ENCODE data around the gene FMN2.

DNA sequence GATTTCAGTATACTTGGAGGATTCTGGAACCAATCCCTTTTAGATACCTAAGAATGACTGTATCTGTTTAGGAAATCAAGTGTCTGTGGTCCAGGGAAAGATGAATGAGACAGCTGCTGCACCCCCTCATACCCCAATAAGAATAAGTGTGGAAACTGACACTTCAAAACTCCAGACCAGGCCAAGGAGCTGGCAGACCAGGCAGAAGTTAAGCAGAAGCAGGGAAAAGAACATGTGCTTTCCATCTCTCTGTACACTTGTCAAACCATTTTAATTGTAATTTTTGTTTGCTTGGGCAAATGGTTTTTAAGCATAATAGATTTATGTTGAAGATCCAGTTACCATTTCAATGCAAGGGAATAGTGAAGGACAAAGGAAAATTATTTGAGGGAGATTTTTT lies 420.1 kb downstream of the FMN2 start:
- no peak for TF ChIP-seq ESRRG (CRISPR knock-in tag; IDR thresholded peaks at IDR 0.05)
- no peak for TF ChIP-seq GLIS3 (CRISPR knock-in tag; IDR thresholded peaks at IDR 0.05)
- no peak for TF ChIP-seq ARNTL (CRISPR knock-in tag; IDR thresholded peaks at IDR 0.05; ENCODE audit: borderline replicate concordance, low read depth)
- TF ChIP-seq ZNF8 (CRISPR knock-in tag; IDR thresholded peaks at IDR 0.05): no peak
- TF ChIP-seq ZC3H10 (CRISPR knock-in tag; IDR thresholded peaks at IDR 0.05): no peak
- no peak for TF ChIP-seq RARB (CRISPR knock-in tag; IDR thresholded peaks at IDR 0.05)
- no peak for TF ChIP-seq ZFP3 (CRISPR knock-in tag; IDR thresholded peaks at IDR 0.05)
